ENCODE measurements around the gene LRP1B.

DNA sequence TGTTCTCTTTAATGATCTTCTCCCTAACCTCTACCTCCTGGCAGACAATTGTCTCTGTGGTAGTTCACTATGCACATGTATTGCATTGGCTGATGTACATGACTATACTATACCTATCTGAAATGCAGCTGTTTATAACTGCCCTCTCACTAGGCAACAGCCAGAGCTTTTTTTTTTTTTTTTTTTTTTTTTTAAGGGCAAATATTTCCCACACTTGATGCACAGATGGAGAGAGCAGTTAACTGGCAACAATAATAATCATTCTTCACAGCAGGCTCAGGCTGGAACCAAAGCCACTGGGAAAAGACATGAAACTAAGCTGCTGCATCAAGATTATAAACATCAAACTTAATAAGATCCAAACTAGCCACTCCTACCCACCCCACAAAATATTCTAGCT lies 707.7 kb downstream of the LRP1B start:
- TF ChIP-seq CTCF (IDR thresholded peaks at IDR 0.05; ENCODE audit: borderline replicate concordance, extremely low read depth, low read length, poor library complexity, severe bottlenecking) (no peak), EZH2 (IDR thresholded peaks at IDR 0.05; ENCODE audit: borderline replicate concordance, low read depth, low read length, severe bottlenecking) (no peak)

All from DND-41 (cell line).